ENCODE measurements around the gene BRINP3. TPM values are rescaled to one million over a fixed set of nuclear protein-coding genes. Genes with fewer than 3 reads are reported as not detected.
A peak's percentile ranks its signal among the peaks of the same experiment; 100 is the strongest.

Gene BRINP3
- total and polyA plus RNA-seq, 11 donors: 0.15 to 2.7 (median 0.41) TPM; not detected in 3

- H3K36me3 ChIP-seq: no peaks in the 10 kb centered on the region
- no peaks in the 10 kb centered on the region for H3K27me3 ChIP-seq
- intact Hi-C loops (cut with DNase I): no loop called here
- H3K27ac ChIP-seq: no peak overlapping the region
- no peak for ATAC-seq
- no peak overlapping the region for H3K4me3 ChIP-seq
- H3K4me1 ChIP-seq: no peaks in the 10 kb centered on the region
- H3K9me3 ChIP-seq: no peaks in the 10 kb centered on the region
- no peak for DNase-seq
- no peak for TF ChIP-seq CTCF (IDR thresholded peaks at IDR 0.05)
- no peak for TF ChIP-seq POLR2A (IDR thresholded peaks at IDR 0.05)
Measured at GRCh38 chr1:190429141-190429540, 48.5 kb downstream of the BRINP3 start.

GRCh38 chr1:190416239-190416638, 61.4 kb downstream of the BRINP3 start:
- Histone ChIP-seq H3K36me3 (no peaks in the 10 kb centered on the region), H3K27ac (no peak overlapping the region), H3K27me3 (no peaks in the 10 kb centered on the region), H3K4me3 (no peak overlapping the region), H3K9me3 (peaks cover 0 to 5% (median 0%) of the 10 kb centered on the region in 12 donors), H3K4me1 (no peaks in the 10 kb centered on the region)
- ATAC-seq: no peak
- DNase-seq: no peak
- intact Hi-C loops (cut with DNase I): no loop called here
- WGBS, 4 donors: 44 to 82% (median 49%) methylated on average over 1 of the region's 1 CpG
- TF ChIP-seq CTCF (IDR thresholded peaks at IDR 0.05): peak in 1 of 12 donors; percentile 19
- no peak for TF ChIP-seq POLR2A (IDR thresholded peaks at IDR 0.05)

- H3K4me3 ChIP-seq: no peak overlapping the region
- H3K4me1 ChIP-seq: no peaks in the 10 kb centered on the region
- no peaks in the 10 kb centered on the region for H3K36me3 ChIP-seq
- WGBS, 4 donors: 80 to 92% (median 82%) methylated on average over 3 of the region's 3 CpGs
- no peaks in the 10 kb centered on the region for H3K27me3 ChIP-seq
- no peak overlapping the region for H3K27ac ChIP-seq
- TF ChIP-seq POLR2A (IDR thresholded peaks at IDR 0.05) (no peak), CTCF (IDR thresholded peaks at IDR 0.05) (no peak)
- ATAC-seq (no peak), DNase-seq (no peak)
- intact Hi-C loops (cut with DNase I): no loop called here
- H3K9me3 ChIP-seq: peaks cover 0 to 5% (median 0%) of the 10 kb centered on the region in 12 donors
Measured at GRCh38 chr1:190413142-190413541, 64.5 kb downstream of the BRINP3 start.

- DNase-seq (no peak), ATAC-seq (no peak)
- no peak overlapping the region for H3K4me3 ChIP-seq
- peaks cover 0 to 11% (median 0%) of the 10 kb centered on the region in 12 donors for H3K9me3 ChIP-seq
- no peaks in the 10 kb centered on the region for H3K4me1 ChIP-seq
- no peaks in the 10 kb centered on the region for H3K36me3 ChIP-seq
- no peaks in the 10 kb centered on the region for H3K27me3 ChIP-seq
- intact Hi-C loops (cut with DNase I): no loop called here
- no peak overlapping the region for H3K27ac ChIP-seq
- TF ChIP-seq POLR2A (IDR thresholded peaks at IDR 0.05) (no peak), CTCF (IDR thresholded peaks at IDR 0.05) (no peak)
- 72 to 82% (median 79%) methylated on average over 3 of the region's 3 CpGs for WGBS, 4 donors
Measured at GRCh38 chr1:190403402-190403801, 74.3 kb downstream of the BRINP3 start.
